Measurements from ENCODE around the gene IFNL1. TPM values are rescaled to one million over a fixed set of nuclear protein-coding genes. Genes with fewer than 3 reads are reported as not detected.

IFNL1 gene
- polyA plus RNA-seq, 1 donor from 2014 or later: not detected

GRCh38 chr19:39253374-39254149 lies 42.6 kb upstream of the IFNL1 start:
- Histone ChIP-seq H3K27ac (ENCODE audit: low read length) (no peak overlapping the region), H3K36me3 (ENCODE audit: insufficient read depth, low read length) (no peaks in the 10 kb centered on the region), H2AFZ (ENCODE audit: low read depth, low read length) (no peak overlapping the region), H3K27me3 (ENCODE audit: insufficient read depth, low read depth, low read length) (peaks cover 12% of the 10 kb centered on the region), H3K4me2 (ENCODE audit: low read length) (no peak overlapping the region), H3K9me2 (ENCODE audit: insufficient read depth, low read length) (no peaks in the 10 kb centered on the region), H3K79me2 (replicated peaks; ENCODE audit: insufficient read depth, low read length) (no peaks in the 10 kb centered on the region), H3K9ac (ENCODE audit: low read length) (no peak overlapping the region), H4K20me1 (ENCODE audit: insufficient read depth) (no peaks in the 10 kb centered on the region), H3K9me3 (ENCODE audit: low read length) (no peaks in the 10 kb centered on the region), H3K4me3 (ENCODE audit: low read length) (no peak overlapping the region), H3F3A (ENCODE audit: insufficient read depth, low read length, poor library complexity, severe bottlenecking) (no peaks in the 10 kb centered on the region)
- no peak for TF ChIP-seq RAD21 (conservative IDR thresholded peaks at IDR 0.05)
- no peak for TF ChIP-seq EZH2 (IDR thresholded peaks at IDR 0.05; ENCODE audit: borderline replicate concordance, insufficient read depth, low read length, poor library complexity, severe bottlenecking)
- TF ChIP-seq EP300 (conservative IDR thresholded peaks at IDR 0.05; ENCODE audit: poor library complexity, severe bottlenecking): no peak
- TF ChIP-seq POLR2AphosphoS5 (IDR thresholded peaks at IDR 0.05): no peak
- no peak for TF ChIP-seq SMC3 (conservative IDR thresholded peaks at IDR 0.05; ENCODE audit: poor library complexity)
- TF ChIP-seq MXI1 (conservative IDR thresholded peaks at IDR 0.05; ENCODE audit: poor library complexity, severe bottlenecking): no peak
- no peak for TF ChIP-seq CTCF (IDR thresholded peaks at IDR 0.05; ENCODE audit: poor library complexity, severe bottlenecking)
- no peak for TF ChIP-seq TAF1 (IDR thresholded peaks at IDR 0.05; ENCODE audit: low read depth)
- TF ChIP-seq, protein P1, sequence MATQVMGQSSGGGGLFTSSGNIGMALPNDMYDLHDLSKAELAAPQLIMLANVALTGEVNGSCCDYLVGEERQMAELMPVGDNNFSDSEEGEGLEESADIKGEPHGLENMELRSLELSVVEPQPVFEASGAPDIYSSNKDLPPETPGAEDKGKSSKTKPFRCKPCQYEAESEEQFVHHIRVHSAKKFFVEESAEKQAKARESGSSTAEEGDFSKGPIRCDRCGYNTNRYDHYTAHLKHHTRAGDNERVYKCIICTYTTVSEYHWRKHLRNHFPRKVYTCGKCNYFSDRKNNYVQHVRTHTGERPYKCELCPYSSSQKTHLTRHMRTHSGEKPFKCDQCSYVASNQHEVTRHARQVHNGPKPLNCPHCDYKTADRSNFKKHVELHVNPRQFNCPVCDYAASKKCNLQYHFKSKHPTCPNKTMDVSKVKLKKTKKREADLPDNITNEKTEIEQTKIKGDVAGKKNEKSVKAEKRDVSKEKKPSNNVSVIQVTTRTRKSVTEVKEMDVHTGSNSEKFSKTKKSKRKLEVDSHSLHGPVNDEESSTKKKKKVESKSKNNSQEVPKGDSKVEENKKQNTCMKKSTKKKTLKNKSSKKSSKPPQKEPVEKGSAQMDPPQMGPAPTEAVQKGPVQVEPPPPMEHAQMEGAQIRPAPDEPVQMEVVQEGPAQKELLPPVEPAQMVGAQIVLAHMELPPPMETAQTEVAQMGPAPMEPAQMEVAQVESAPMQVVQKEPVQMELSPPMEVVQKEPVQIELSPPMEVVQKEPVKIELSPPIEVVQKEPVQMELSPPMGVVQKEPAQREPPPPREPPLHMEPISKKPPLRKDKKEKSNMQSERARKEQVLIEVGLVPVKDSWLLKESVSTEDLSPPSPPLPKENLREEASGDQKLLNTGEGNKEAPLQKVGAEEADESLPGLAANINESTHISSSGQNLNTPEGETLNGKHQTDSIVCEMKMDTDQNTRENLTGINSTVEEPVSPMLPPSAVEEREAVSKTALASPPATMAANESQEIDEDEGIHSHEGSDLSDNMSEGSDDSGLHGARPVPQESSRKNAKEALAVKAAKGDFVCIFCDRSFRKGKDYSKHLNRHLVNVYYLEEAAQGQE (IDR thresholded peaks at IDR 0.05; ENCODE audit: borderline replicate concordance): no peak

DNA sequence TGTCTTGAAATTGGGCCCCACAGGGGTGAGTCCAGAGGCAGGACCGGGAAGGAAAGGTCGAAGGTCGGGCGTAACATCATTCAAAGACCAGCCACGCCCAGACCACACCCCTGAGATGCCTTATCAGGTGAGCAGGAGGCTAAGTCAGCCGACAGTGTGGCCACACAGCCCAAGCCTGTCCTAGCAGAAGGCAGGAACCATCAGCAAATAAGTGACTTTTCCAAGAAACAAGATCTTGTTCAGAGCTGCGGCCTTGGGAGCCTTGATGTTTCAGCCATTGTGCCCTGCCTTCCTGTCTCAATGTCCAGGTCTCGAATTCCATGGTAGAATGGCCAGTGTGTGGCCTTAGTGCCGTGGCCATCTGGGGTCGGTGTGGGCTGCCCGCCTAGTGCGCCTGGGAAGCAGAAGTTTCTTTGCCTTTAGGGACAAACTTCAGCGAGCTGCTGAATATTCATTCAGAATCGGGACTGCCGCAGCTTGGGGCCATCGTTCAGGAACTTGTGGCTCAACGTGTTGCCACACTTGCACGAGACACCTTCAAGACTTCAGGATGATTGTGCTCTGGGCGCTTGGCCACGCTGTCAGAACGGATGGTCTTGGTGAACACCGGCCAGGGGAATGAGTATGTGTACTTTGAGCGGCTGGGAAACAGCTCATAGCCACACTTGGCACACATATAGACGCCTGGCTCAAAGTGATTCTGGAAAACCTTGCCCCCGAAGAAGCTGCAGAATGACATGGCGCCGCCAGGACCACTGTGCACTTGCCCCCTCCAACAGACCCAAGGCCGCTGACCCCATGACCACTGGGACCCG lies 41.5 kb upstream of the IFNL1 start:
- Histone ChIP-seq H3K4me2 (ENCODE audit: low read length) (no peak overlapping the region), H3K9me3 (ENCODE audit: low read length) (no peaks in the 10 kb centered on the region), H3K4me3 (ENCODE audit: low read length) (no peak overlapping the region), H3K27me3 (ENCODE audit: insufficient read depth, low read depth, low read length) (peaks cover under 1% of the 10 kb centered on the region), H3F3A (ENCODE audit: insufficient read depth, low read length, poor library complexity, severe bottlenecking) (no peaks in the 10 kb centered on the region), H3K27ac (ENCODE audit: low read length) (no peak overlapping the region), H3K9ac (ENCODE audit: low read length) (no peak overlapping the region), H3K79me2 (replicated peaks; ENCODE audit: insufficient read depth, low read length) (no peaks in the 10 kb centered on the region), H2AFZ (ENCODE audit: low read depth, low read length) (no peak overlapping the region), H3K36me3 (ENCODE audit: insufficient read depth, low read length) (no peaks in the 10 kb centered on the region), H3K9me2 (ENCODE audit: insufficient read depth, low read length) (no peaks in the 10 kb centered on the region), H4K20me1 (ENCODE audit: insufficient read depth) (no peaks in the 10 kb centered on the region)
- TF ChIP-seq CTCF (IDR thresholded peaks at IDR 0.05; ENCODE audit: poor library complexity, severe bottlenecking) (no peak), EP300 (conservative IDR thresholded peaks at IDR 0.05; ENCODE audit: poor library complexity, severe bottlenecking) (no peak), POLR2AphosphoS5 (IDR thresholded peaks at IDR 0.05) (no peak), SMC3 (conservative IDR thresholded peaks at IDR 0.05; ENCODE audit: poor library complexity) (no peak), RAD21 (conservative IDR thresholded peaks at IDR 0.05) (no peak), TAF1 (IDR thresholded peaks at IDR 0.05; ENCODE audit: low read depth) (no peak), MXI1 (conservative IDR thresholded peaks at IDR 0.05; ENCODE audit: poor library complexity, severe bottlenecking) (no peak), EZH2 (IDR thresholded peaks at IDR 0.05; ENCODE audit: borderline replicate concordance, insufficient read depth, low read length, poor library complexity, severe bottlenecking) (no peak)
- TF ChIP-seq, protein P1 (IDR thresholded peaks at IDR 0.05; ENCODE audit: borderline replicate concordance): no peak
